CD4-positive, CD25-positive, alpha-beta regulatory T cell (primary cell): Measurements from ENCODE around the gene ABCC3. TPM values are rescaled to one million over a fixed set of nuclear protein-coding genes. Genes with fewer than 3 reads are reported as not detected.
A peak's percentile ranks its signal among the peaks of the same experiment; 100 is the strongest.
"Not testable (repeated sequence)": the region's sequence is repeated elsewhere in the genome, so short reads cannot be mapped to it uniquely, and the experiment has no call there.

Experiments used
- ATAC-seq, 2 donors: fragments of 150-1000 bp; cut with Tn5 transposase; one replicate each; pipeline ENCODE4 v1.10.0; 2021; ENCODE audit warnings: low read depth in 2 of 2, moderate number of reproducible peaks in 2 of 2, moderate library complexity in 1 of 2
- DNase-seq, 3 donors: peaks; one replicate each; pipeline versions ENCODE4 v3.0.0 to v3.0.0-alpha.2; 2012 to 2022; ENCODE audit warnings: mixed read lengths in 1 of 3
- H3K27ac ChIP-seq: one replicate; pipeline ENCODE4 v1.7.0; 2013; ENCODE audit warnings: mild to moderate bottlenecking, low read length; ENCODE audit not compliant: insufficient read depth, poor library complexity, severe bottlenecking
- H3K27me3 ChIP-seq: one replicate; pipeline ENCODE4 v1.7.0; 2013; ENCODE audit warnings: low read length; ENCODE audit not compliant: control insufficient read depth, insufficient read depth
- H3K36me3 ChIP-seq: one replicate; pipeline ENCODE4 v1.7.0; 2013; ENCODE audit warnings: mild to moderate bottlenecking, low read length, moderate library complexity; ENCODE audit not compliant: control insufficient read depth, insufficient read depth
- H3K4me1 ChIP-seq: 2 replicates; pipeline ENCODE4 v1.7.0; 2013; ENCODE audit warnings: mild to moderate bottlenecking, low read length; ENCODE audit not compliant: insufficient read depth, control insufficient read depth, poor library complexity, severe bottlenecking
- H3K4me3 ChIP-seq: one replicate; pipeline ENCODE4 v1.7.0; 2013; ENCODE audit warnings: low read depth, mild to moderate bottlenecking, low read length, moderate library complexity
- H3K9me3 ChIP-seq, 2 experiments: 1 replicate in 1 of 2; 2 replicates in 1 of 2; pipeline ENCODE4 v1.7.0; 2013; ENCODE audit warnings: low read length in 2 of 2, mild to moderate bottlenecking in 1 of 2, moderate library complexity in 1 of 2; ENCODE audit not compliant: control insufficient read depth in 2 of 2
- H3K27ac Mint-ChIP-seq, 3 donors: one replicate each; pipeline ENCODE4 v1.8.0; 2020 to 2022; ENCODE audit warnings: mild to moderate bottlenecking in 3 of 3, mixed read lengths in 3 of 3, moderate library complexity in 2 of 3
- H3K27me3 Mint-ChIP-seq: one replicate; pipeline ENCODE4 v1.8.0; 2022; ENCODE audit warnings: mild to moderate bottlenecking, mixed read lengths
- H3K36me3 Mint-ChIP-seq: one replicate; pipeline ENCODE4 v1.8.0; 2020; ENCODE audit warnings: mixed read lengths
- H3K4me1 Mint-ChIP-seq, 4 donors: one replicate each; pipeline ENCODE4 v1.8.0; 2020 to 2022; ENCODE audit warnings: mixed read lengths in 4 of 4, mild to moderate bottlenecking in 1 of 4
- H3K4me3 Mint-ChIP-seq, 4 donors: one replicate each; pipeline ENCODE4 v1.8.0; 2020 to 2022; ENCODE audit warnings: mild to moderate bottlenecking in 4 of 4, mixed read lengths in 4 of 4, moderate library complexity in 3 of 4
- H3K9me3 Mint-ChIP-seq, 7 donors: one replicate each; pipeline ENCODE4 v1.8.0; 2020 to 2022; ENCODE audit warnings: mixed read lengths in 7 of 7, mild to moderate bottlenecking in 3 of 7, moderate library complexity in 2 of 7
- polyA plus RNA-seq, 4 donors: library from polyadenylated mRNA; unstranded; fragments of 300-500 nt; fragmentation: Illumina TruSeq; gene quantifications; one replicate each; pipeline ENCODE4 v1.2.3, GENCODE V29; 2021
- total RNA-seq: library from RNA; stranded (reverse); gene quantifications from one replicate; pipeline ENCODE4 v1.2.3, GENCODE V29; 2022

Gene ABCC3
- total and polyA plus RNA-seq, 5 donors from 2014 or later: 0.02 to 3.3 TPM; not detected in 3

DNA sequence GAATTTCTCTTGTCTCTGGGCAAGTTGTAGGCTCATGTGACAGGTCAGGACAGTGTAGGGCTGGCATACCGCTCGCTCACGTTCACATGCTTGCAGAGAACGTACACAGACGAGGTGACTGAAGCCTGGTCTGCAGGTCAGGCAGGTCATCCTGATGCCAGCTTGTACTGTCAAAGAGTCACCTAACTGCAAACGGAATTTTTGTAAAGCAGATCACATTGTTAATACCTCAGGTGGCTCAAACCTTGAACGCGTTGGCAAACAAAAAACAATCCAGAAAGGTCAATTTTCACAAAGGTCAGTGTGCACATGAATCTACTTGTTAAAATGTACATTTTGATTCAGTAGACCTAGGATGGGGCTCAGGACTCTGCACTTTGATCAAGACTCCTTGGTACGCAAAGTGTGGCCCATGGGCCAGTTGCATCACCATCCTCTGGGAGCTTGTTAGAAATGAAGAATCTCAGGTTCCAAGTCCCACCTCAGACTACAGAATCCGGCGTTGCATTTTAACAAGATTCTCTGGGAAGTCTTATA lies 44.4 kb downstream of the ABCC3 start:
- Histone ChIP-seq H3K36me3 (no peaks in the 10 kb centered on the region), H3K9me3 (no peaks in the 10 kb centered on the region), H3K4me3 (no peak overlapping the region), H3K4me1 (no peaks in the 10 kb centered on the region), H3K27ac (no peak overlapping the region), H3K27me3 (no peaks in the 10 kb centered on the region)
- Mint-ChIP-seq H3K27me3 (no peaks in the 10 kb centered on the region), H3K4me1 (peaks cover 0 to 7% (median 2%) of the 10 kb centered on the region in 4 donors), H3K36me3 (no peaks in the 10 kb centered on the region), H3K4me3 (no peak overlapping the region), H3K9me3 (no peaks in the 10 kb centered on the region), H3K27ac (no peak overlapping the region)
- ATAC-seq: no peak
- DNase-seq: no peak

DNA sequence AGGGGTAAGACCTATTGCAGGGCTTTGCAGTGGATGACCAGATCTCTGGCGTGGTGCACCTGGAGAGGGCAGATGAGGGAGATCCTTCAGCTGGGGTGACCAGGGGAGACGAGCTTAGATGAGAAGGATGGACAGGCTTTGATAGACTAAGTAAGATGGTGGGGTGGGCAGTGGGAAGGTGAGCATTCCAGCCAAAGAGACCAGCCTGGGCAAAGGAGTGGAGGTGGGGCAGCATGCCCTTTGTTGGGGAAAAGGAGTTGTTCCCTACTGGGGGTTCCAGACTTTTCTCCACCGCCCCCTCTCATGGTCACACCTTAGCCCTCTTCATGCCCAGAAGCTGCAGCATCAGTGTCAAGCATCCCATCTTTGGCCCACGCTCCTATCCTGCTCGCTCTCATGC lies 45.4 kb downstream of the ABCC3 start:
- H3K4me1 Mint-ChIP-seq: peaks cover 0 to 7% (median 2%) of the 10 kb centered on the region in 4 donors
- H3K36me3 ChIP-seq: no peaks in the 10 kb centered on the region
- H3K36me3 Mint-ChIP-seq: no peaks in the 10 kb centered on the region
- no peak for ATAC-seq
- peak overlapping the region in 2 of 3 donors; percentile 70 to 83 for H3K27ac Mint-ChIP-seq
- H3K4me1 ChIP-seq: no peaks in the 10 kb centered on the region
- no peak overlapping the region for H3K4me3 Mint-ChIP-seq
- DNase-seq: no peak
- no peaks in the 10 kb centered on the region for H3K27me3 Mint-ChIP-seq
- no peaks in the 10 kb centered on the region for H3K27me3 ChIP-seq
- H3K9me3 Mint-ChIP-seq: no peaks in the 10 kb centered on the region
- no peaks in the 10 kb centered on the region for H3K9me3 ChIP-seq
- no peak overlapping the region for H3K27ac ChIP-seq
- no peak overlapping the region for H3K4me3 ChIP-seq

DNA sequence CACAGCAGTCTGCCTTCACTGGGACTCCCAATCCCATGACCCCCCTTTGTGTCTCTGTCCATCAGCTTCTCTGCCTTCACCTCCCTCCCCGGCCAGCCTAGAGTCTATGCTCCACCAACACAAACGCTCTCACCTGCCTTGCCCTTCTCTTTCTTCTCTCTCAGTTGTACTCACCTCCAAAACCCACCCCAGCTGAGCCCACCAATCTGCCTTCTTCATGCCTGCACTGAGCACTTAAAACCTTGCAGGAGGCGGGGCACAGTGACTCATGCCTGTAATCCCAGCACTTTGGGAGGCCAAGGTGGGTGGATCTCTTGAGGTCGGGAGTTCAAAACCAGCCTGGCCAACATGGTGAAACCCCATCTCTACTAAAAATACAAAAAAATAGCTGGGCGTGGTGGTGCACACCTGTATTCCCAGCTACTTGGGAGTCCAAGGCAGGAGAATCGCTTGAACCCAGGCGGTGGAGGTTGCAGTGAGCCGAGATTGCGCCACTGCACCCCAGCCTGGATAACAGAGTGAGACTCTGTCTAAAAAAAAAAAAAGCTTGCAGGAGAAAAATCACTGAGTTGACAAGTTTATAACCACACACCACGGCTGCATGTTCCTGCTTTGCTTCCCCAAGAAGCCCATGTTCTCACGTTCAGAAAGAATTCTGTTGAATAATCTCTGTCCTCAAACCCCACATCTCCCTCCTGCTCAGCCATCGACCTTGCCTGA lies 46.0 kb downstream of the ABCC3 start:
- peak overlapping the region in 1 of 3 donors; percentile 70 for H3K27ac Mint-ChIP-seq
- peak overlapping the region in 1 of 4 donors; percentile 5 for H3K4me3 Mint-ChIP-seq
- H3K9me3 Mint-ChIP-seq: not testable (repeated sequence)

DNA sequence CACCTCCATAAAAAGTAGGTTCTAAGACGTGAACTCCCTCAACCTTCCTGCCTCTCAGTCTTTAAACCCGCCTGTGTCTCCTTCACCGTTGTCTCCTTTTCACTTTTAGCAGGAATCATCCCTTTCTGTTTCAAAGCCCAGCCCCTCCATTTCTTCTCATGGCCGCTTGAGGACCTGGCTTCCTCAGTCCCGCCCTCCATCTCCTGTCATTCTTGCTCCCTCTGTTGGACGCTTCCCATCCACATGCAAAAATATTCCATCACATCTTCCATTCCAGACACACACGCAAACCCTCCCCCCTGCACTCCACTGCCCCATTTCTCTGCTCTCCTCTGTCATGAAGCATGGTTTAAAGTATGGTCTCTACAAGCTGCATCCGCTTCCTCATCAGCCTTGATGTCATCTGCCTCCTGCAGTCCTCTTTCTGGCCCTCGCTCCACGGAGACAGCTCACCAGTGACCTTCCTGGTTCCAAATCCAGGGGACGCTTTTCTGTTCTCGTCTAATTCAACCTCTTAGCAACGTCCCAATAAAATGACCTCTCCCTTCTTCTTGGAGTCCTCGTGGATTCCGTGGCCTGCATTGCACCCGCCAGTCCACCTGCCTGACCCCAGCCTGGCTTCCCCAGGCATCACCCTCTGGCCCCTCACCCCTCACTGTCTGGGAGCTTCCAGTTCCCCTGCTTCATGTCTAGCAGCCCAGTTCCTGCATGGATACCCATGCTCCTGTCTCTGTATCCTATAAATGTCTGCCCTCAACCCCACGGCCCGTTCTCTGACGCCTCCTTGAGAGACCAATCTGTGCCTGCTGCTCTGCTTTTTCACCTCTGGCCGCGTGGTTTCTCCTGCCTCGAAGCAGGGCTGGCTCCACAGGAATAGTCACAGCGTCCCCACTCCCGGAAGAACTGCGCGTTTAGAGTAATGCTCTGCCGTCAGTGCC lies 46.9 kb downstream of the ABCC3 start:
- H3K27ac ChIP-seq: no peak overlapping the region
- no peaks in the 10 kb centered on the region for H3K36me3 ChIP-seq
- H3K36me3 Mint-ChIP-seq: no peaks in the 10 kb centered on the region
- peak in 1 of 3 donors; percentile 35 for DNase-seq
- H3K4me1 ChIP-seq: no peaks in the 10 kb centered on the region
- H3K4me1 Mint-ChIP-seq: peaks cover 0 to 7% (median 2%) of the 10 kb centered on the region in 4 donors
- peak overlapping the region in 1 of 3 donors; percentile 20 for H3K27ac Mint-ChIP-seq
- H3K9me3 ChIP-seq: no peaks in the 10 kb centered on the region
- peak overlapping the region in 1 of 4 donors; percentile 5 for H3K4me3 Mint-ChIP-seq
- H3K9me3 Mint-ChIP-seq: no peaks in the 10 kb centered on the region
- H3K4me3 ChIP-seq: no peak overlapping the region
- no peaks in the 10 kb centered on the region for H3K27me3 ChIP-seq
- peaks cover 5% of the 10 kb centered on the region for H3K27me3 Mint-ChIP-seq
- ATAC-seq: no peak

More for the DNA sequence above, 46.0 kb downstream of the ABCC3 start:
- not testable (repeated sequence) for H3K36me3 Mint-ChIP-seq, H3K9me3 ChIP-seq, H3K4me1 Mint-ChIP-seq, ATAC-seq, H3K4me1 ChIP-seq, H3K36me3 ChIP-seq, H3K27ac ChIP-seq, DNase-seq, H3K27me3 ChIP-seq, H3K4me3 ChIP-seq, H3K27me3 Mint-ChIP-seq

DNA sequence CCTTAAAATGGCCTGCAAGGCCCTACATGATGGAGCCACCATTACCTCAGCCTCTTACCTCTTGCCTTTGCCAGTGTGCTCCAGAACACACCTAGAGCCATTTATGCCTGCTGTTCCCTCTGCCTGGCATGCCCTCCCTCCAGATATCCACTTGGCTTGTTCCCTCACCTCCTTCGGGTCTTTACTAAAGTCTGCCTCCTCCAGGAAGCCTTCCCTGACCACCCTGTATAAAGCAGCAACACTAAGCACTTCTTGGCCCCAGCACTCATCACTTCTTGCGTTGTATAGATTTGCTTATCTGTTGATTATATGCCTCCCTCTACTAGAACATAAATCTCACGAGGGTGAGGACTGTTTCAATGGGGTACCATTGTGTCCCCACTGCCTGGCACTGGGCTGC lies 47.8 kb downstream of the ABCC3 start:
- ATAC-seq (no peak), DNase-seq (no peak)
- Mint-ChIP-seq H3K4me1 (peaks cover 0 to 7% (median 2%) of the 10 kb centered on the region in 4 donors), H3K27me3 (peaks cover 7% of the 10 kb centered on the region), H3K4me3 (no peak overlapping the region), H3K36me3 (no peaks in the 10 kb centered on the region), H3K27ac (no peak overlapping the region), H3K9me3 (no peaks in the 10 kb centered on the region)
- H3K9me3 ChIP-seq: no peaks in the 10 kb centered on the region
- no peak overlapping the region for H3K4me3 ChIP-seq
- H3K36me3 ChIP-seq: no peaks in the 10 kb centered on the region
- H3K27me3 ChIP-seq: no peaks in the 10 kb centered on the region
- no peaks in the 10 kb centered on the region for H3K4me1 ChIP-seq
- H3K27ac ChIP-seq: no peak overlapping the region

DNA sequence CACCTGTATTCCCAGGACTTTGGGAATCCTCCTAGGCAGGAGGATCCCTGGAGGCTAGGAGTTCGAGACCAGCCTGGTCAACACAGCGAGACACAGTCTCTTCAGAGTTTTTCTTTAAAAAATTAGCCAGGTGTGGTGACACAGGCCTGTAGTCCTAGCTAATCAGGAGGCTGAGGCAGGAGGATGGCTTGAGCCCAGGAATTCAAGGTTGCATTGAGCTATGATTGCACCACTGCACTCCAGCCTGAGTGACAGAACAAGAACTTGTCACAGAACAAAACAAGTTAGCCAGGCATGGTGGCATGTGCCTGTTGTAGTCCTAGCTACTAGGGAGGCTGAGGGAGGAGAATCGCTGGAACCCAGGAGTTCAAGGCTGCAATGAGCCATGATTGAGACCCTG lies 48.3 kb downstream of the ABCC3 start:
- H3K27me3 ChIP-seq: no peaks in the 10 kb centered on the region
- no peak overlapping the region for H3K27ac ChIP-seq
- H3K4me1 Mint-ChIP-seq: peaks cover 0 to 7% (median 2%) of the 10 kb centered on the region in 4 donors
- H3K36me3 ChIP-seq: no peaks in the 10 kb centered on the region
- H3K4me3 Mint-ChIP-seq: no peak overlapping the region
- ATAC-seq (no peak), DNase-seq (no peak)
- no peaks in the 10 kb centered on the region for H3K9me3 Mint-ChIP-seq
- no peak overlapping the region for H3K27ac Mint-ChIP-seq
- no peaks in the 10 kb centered on the region for H3K4me1 ChIP-seq
- H3K36me3 Mint-ChIP-seq: no peaks in the 10 kb centered on the region
- no peak overlapping the region for H3K4me3 ChIP-seq
- peaks cover 7% of the 10 kb centered on the region for H3K27me3 Mint-ChIP-seq
- H3K9me3 ChIP-seq: no peaks in the 10 kb centered on the region

DNA sequence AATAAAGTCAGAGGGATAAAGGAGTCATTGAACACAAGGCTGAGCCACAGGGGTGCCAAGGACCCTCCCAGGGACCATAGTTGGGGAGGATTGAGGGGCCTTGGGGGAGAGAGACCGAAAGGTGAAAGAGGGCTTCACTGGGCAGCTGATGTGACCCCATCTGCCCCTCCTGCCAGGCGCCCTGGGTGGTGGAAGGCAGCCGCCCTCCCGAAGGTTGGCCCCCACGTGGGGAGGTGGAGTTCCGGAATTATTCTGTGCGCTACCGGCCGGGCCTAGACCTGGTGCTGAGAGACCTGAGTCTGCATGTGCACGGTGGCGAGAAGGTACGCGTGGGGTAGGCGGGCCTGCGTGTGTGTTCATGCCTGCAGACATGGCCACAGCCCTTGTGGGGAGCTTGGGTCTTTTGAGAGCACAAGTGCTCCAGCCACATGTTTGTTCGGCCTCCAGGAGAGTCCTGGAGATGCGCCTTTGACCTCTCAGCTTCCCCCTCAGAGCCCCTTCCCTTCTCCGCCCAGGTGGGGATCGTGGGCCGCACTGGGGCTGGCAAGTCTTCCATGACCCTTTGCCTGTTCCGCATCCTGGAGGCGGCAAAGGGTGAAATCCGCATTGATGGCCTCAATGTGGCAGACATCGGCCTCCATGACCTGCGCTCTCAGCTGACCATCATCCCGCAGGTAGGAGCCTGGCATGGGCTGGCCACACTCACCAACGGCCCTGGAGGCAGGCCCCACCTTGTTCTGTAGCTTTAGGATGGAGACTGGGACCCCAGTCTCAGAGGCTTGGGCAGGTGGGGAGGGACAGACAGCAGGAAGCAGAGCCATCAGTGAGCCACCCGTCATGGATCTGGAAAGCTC lies 49.0 kb downstream of the ABCC3 start:
- peaks cover 7% of the 10 kb centered on the region for H3K27me3 Mint-ChIP-seq
- ATAC-seq (no peak), DNase-seq (no peak)
- H3K27ac Mint-ChIP-seq: no peak overlapping the region
- H3K4me1 ChIP-seq: no peaks in the 10 kb centered on the region
- no peak overlapping the region for H3K4me3 Mint-ChIP-seq
- no peaks in the 10 kb centered on the region for H3K36me3 Mint-ChIP-seq
- H3K27ac ChIP-seq: no peak overlapping the region
- H3K36me3 ChIP-seq: no peaks in the 10 kb centered on the region
- peaks cover 0 to 7% (median 2%) of the 10 kb centered on the region in 4 donors for H3K4me1 Mint-ChIP-seq
- no peaks in the 10 kb centered on the region for H3K27me3 ChIP-seq
- H3K9me3 Mint-ChIP-seq: no peaks in the 10 kb centered on the region
- no peak overlapping the region for H3K4me3 ChIP-seq
- H3K9me3 ChIP-seq: no peaks in the 10 kb centered on the region
